Measurements from ENCODE around the gene INVS. TPM values are rescaled to one million over a fixed set of nuclear protein-coding genes. Genes with fewer than 3 reads are reported as not detected.
A peak's percentile ranks its signal among the peaks of the same experiment; 100 is the strongest.

Gene INVS
- total RNA-seq, 1 donor from 2014 or later = 20.3 TPM

GRCh38 chr9:100284247-100284646, 185.2 kb downstream of the INVS start:
- Mint-ChIP-seq H3K9me3 (ENCODE audit: unreplicated experiment) (peaks cover 25% of the 10 kb centered on the region), H3K4me3 (ENCODE audit: unreplicated experiment) (no peak overlapping the region), H3K4me1 (ENCODE audit: unreplicated experiment) (no peaks in the 10 kb centered on the region), H3K36me3 (ENCODE audit: unreplicated experiment) (peaks cover 65% of the 10 kb centered on the region), H3K27me3 (ENCODE audit: unreplicated experiment) (no peaks in the 10 kb centered on the region), H3K27ac (ENCODE audit: unreplicated experiment) (no peak overlapping the region)
- TF ChIP-seq CTCF (IDR thresholded peaks at IDR 0.05) = no peak
- no peak for DNase-seq (ENCODE audit: extremely low spot score, unreplicated experiment)

GRCh38 chr9:100285080-100285479, 186.0 kb downstream of the INVS start:
- H3K27ac Mint-ChIP-seq (ENCODE audit: unreplicated experiment) = peak overlapping the region; percentile 17

GRCh38 chr9:100285601-100286000, 186.6 kb downstream of the INVS start:
- TF ChIP-seq CTCF (IDR thresholded peaks at IDR 0.05) = no peak
- no peak overlapping the region for H3K27ac Mint-ChIP-seq (ENCODE audit: unreplicated experiment)
- no peaks in the 10 kb centered on the region for H3K27me3 Mint-ChIP-seq (ENCODE audit: unreplicated experiment)
- peaks cover 29% of the 10 kb centered on the region for H3K9me3 Mint-ChIP-seq (ENCODE audit: unreplicated experiment)
- DNase-seq (ENCODE audit: extremely low spot score, unreplicated experiment) = no peak
- no peak overlapping the region for H3K4me3 Mint-ChIP-seq (ENCODE audit: unreplicated experiment)
- no peaks in the 10 kb centered on the region for H3K4me1 Mint-ChIP-seq (ENCODE audit: unreplicated experiment)
- H3K36me3 Mint-ChIP-seq (ENCODE audit: unreplicated experiment) = peaks cover 70% of the 10 kb centered on the region

More at GRCh38 chr9:100285080-100285479, 186.0 kb downstream of the INVS start:
- Mint-ChIP-seq H3K9me3 (ENCODE audit: unreplicated experiment) (peaks cover 29% of the 10 kb centered on the region), H3K4me3 (ENCODE audit: unreplicated experiment) (no peak overlapping the region), H3K4me1 (ENCODE audit: unreplicated experiment) (no peaks in the 10 kb centered on the region), H3K36me3 (ENCODE audit: unreplicated experiment) (peaks cover 69% of the 10 kb centered on the region), H3K27me3 (ENCODE audit: unreplicated experiment) (no peaks in the 10 kb centered on the region)
- no peak for DNase-seq (ENCODE audit: extremely low spot score, unreplicated experiment)
- no peak for TF ChIP-seq CTCF (IDR thresholded peaks at IDR 0.05)

- H3K4me1 Mint-ChIP-seq (ENCODE audit: unreplicated experiment) = no peaks in the 10 kb centered on the region
- H3K27me3 Mint-ChIP-seq (ENCODE audit: unreplicated experiment) = no peaks in the 10 kb centered on the region
- peaks cover 29% of the 10 kb centered on the region for H3K9me3 Mint-ChIP-seq (ENCODE audit: unreplicated experiment)
- DNase-seq (ENCODE audit: extremely low spot score, unreplicated experiment) = no peak
- H3K36me3 Mint-ChIP-seq (ENCODE audit: unreplicated experiment) = peaks cover 71% of the 10 kb centered on the region
- H3K27ac Mint-ChIP-seq (ENCODE audit: unreplicated experiment) = no peak overlapping the region
- no peak overlapping the region for H3K4me3 Mint-ChIP-seq (ENCODE audit: unreplicated experiment)
- TF ChIP-seq CTCF (IDR thresholded peaks at IDR 0.05) = no peak
Observed at GRCh38 chr9:100286257-100286656, 187.2 kb downstream of the INVS start.

GRCh38 chr9:100287186-100287585, 188.1 kb downstream of the INVS start:
- no peaks in the 10 kb centered on the region for H3K4me1 Mint-ChIP-seq (ENCODE audit: unreplicated experiment)
- no peak for TF ChIP-seq CTCF (IDR thresholded peaks at IDR 0.05)
- no peaks in the 10 kb centered on the region for H3K27me3 Mint-ChIP-seq (ENCODE audit: unreplicated experiment)
- no peak for DNase-seq (ENCODE audit: extremely low spot score, unreplicated experiment)
- H3K4me3 Mint-ChIP-seq (ENCODE audit: unreplicated experiment) = no peak overlapping the region
- peaks cover 29% of the 10 kb centered on the region for H3K9me3 Mint-ChIP-seq (ENCODE audit: unreplicated experiment)
- no peak overlapping the region for H3K27ac Mint-ChIP-seq (ENCODE audit: unreplicated experiment)
- peaks cover 74% of the 10 kb centered on the region for H3K36me3 Mint-ChIP-seq (ENCODE audit: unreplicated experiment)
